HepG2 (cell line): ENCODE measurements around the gene AGAP1. TPM values are rescaled to one million over a fixed set of nuclear protein-coding genes. Genes with fewer than 3 reads are reported as not detected.

Experiments used
- AFF4 ChIP-seq: sonication (generic); formaldehyde crosslinking; IDR thresholded peaks from 2 replicates; pipeline ENCODE4 v1.4.0; 2020; ENCODE audit warnings: missing genetic modification reagents
- AKNA ChIP-seq: sonication (generic); formaldehyde crosslinking; IDR thresholded peaks from 2 replicates; pipeline ENCODE4 v1.4.0; 2020; ENCODE audit warnings: missing genetic modification reagents, borderline replicate concordance
- DZIP1 ChIP-seq: sonication (generic); formaldehyde crosslinking; IDR thresholded peaks from 2 replicates; pipeline ENCODE4 v1.5.0; 2020; ENCODE audit warnings: mild to moderate bottlenecking, missing genetic modification reagents
- KLF13 ChIP-seq: sonication (generic); formaldehyde crosslinking; IDR thresholded peaks from 2 replicates; pipeline ENCODE4 v1.4.0; 2020; ENCODE audit warnings: mild to moderate bottlenecking, missing genetic modification reagents
- MXI1 ChIP-seq: IDR thresholded peaks from 3 replicates; pipeline ENCODE4 v1.6.1; 2012; ENCODE audit warnings: low read depth, low read length, inconsistent platforms, borderline replicate concordance
- MYC ChIP-seq: sonication (generic); formaldehyde crosslinking; IDR thresholded peaks from 2 replicates; pipeline ENCODE4 v1.9.0; 2021; ENCODE audit warnings: missing genetic modification reagents, borderline replicate concordance
- NONO ChIP-seq, 2 experiments: fragments of 450-650 bp in 1 of 2; sonication (generic) in 1 of 2; formaldehyde crosslinking in 1 of 2; IDR thresholded peaks in 1 of 2; conservative IDR thresholded peaks in 1 of 2; 2 replicates each; pipeline versions ENCODE4 v1.6.1 to v1.8.0; 2017 to 2022; ENCODE audit warnings: mild to moderate bottlenecking in 1 of 2, missing genetic modification reagents in 1 of 2, moderate library complexity in 1 of 2
- ONECUT2 ChIP-seq: sonication (generic); formaldehyde crosslinking; IDR thresholded peaks from 2 replicates; pipeline ENCODE4 v1.4.0; 2020; ENCODE audit warnings: missing genetic modification reagents
- RFXANK ChIP-seq: IDR thresholded peaks from 2 replicates; pipeline ENCODE4 v1.6.1; 2016
- ZFYVE20 ChIP-seq: sonication (generic); formaldehyde crosslinking; IDR thresholded peaks from 2 replicates; pipeline ENCODE4 v1.8.0; 2023; ENCODE audit warnings: low read depth, mild to moderate bottlenecking, moderate library complexity, missing genetic modification reagents, borderline replicate concordance
- ZHX1 ChIP-seq: sonication (generic); formaldehyde crosslinking; IDR thresholded peaks from 2 replicates; pipeline ENCODE4 v1.8.1; 2022; ENCODE audit warnings: low read depth, mild to moderate bottlenecking, missing genetic modification reagents
- ZNF530 ChIP-seq: sonication (generic); formaldehyde crosslinking; IDR thresholded peaks from 2 replicates; pipeline ENCODE4 v1.5.0; 2020; ENCODE audit warnings: low read depth, mild to moderate bottlenecking, missing genetic modification reagents
- ZNF547 ChIP-seq: sonication (generic); formaldehyde crosslinking; IDR thresholded peaks from 2 replicates; pipeline ENCODE4 v1.5.1; 2020; ENCODE audit warnings: mild to moderate bottlenecking, missing genetic modification reagents
- ZNF773 ChIP-seq: sonication (generic); formaldehyde crosslinking; IDR thresholded peaks from 2 replicates; pipeline ENCODE4 v1.4.0; 2020; ENCODE audit warnings: missing genetic modification reagents, borderline replicate concordance
- ZNF780A ChIP-seq: sonication (generic); formaldehyde crosslinking; IDR thresholded peaks from 2 replicates; pipeline ENCODE4 v1.8.0; 2022; ENCODE audit warnings: mild to moderate bottlenecking, missing genetic modification reagents, moderate library complexity
- polyA plus RNA-seq, 8 experiments: library from polyadenylated mRNA; depleted of rRNA in 3 of 8; stranded (reverse) in 7 of 8; unstranded in 1 of 8; fragments of >200 nt; fragmentation: Illumina TruSeq in 4 of 8; extraction: Trizol in 4 of 8; gene quantifications; 2 replicates each; pipeline versions ENCODE4 v1.2.1 to v1.2.3, GENCODE V29; 2011 to 2016; ENCODE audit warnings: low read depth in 4 of 8, missing spikeins in 1 of 8, mixed read lengths in 1 of 8; ENCODE audit not compliant: insufficient read depth in 1 of 8
- total RNA-seq, 5 experiments: library from RNA; depleted of rRNA; stranded (reverse); fragments of >200 nt; fragmentation: Illumina TruSeq; extraction: Trizol; gene quantifications; 2 replicates each; pipeline ENCODE4 v1.2.3, GENCODE V29; 2016; ENCODE audit warnings: low read depth in 1 of 5

Gene AGAP1
- total and polyA plus RNA-seq, 2 of the 13 experiments (the other 11 are each of a cell fraction or from before 2014, with no cell fraction given) = 21.2 to 32.7 TPM

GRCh38 chr2:236117861-236118269, 624.0 kb downstream of the AGAP1 start (continued):
- no peak for TF ChIP-seq ZNF780A
- TF ChIP-seq MXI1 = no peak; the same call in 2 of the 3 replicates
- TF ChIP-seq KLF13 (CRISPR knock-in tag) = no peak
- TF ChIP-seq DZIP1 = no peak
- TF ChIP-seq MYC = no peak
- no peak for TF ChIP-seq AKNA
- no peak for TF ChIP-seq ONECUT2
- TF ChIP-seq ZNF530 (CRISPR knock-in tag) = no peak
- no peak for TF ChIP-seq ZFYVE20 (CRISPR knock-in tag)
- no peak for TF ChIP-seq ZNF773
- no peak for TF ChIP-seq ZHX1
- TF ChIP-seq NONO (IDR thresholded peaks at IDR 0.05) = no peak
- TF ChIP-seq NONO (CRISPR knock-in tag; conservative IDR thresholded peaks at IDR 0.05) = peak; percentile 82
- peak; percentile 73; the same call in 1 of the 2 replicates for TF ChIP-seq ZNF547 (CRISPR knock-in tag)
- no peak for TF ChIP-seq AFF4 (CRISPR knock-in tag)
- no peak for TF ChIP-seq RFXANK (CRISPR knock-in tag)
